Stimulated activated naive CD4-positive, alpha-beta T cell (primary cell): ENCODE data around the gene AXL.
"Not testable (repeated sequence)": the region's sequence is repeated elsewhere in the genome, so short reads cannot be mapped to it uniquely, and the experiment has no call there.

Experiments
- DNase-seq, 6 experiments: peaks; one replicate each; lab custom pipeline; 2025; lab: John Stamatoyannopoulos, UW

AXL gene

DNA sequence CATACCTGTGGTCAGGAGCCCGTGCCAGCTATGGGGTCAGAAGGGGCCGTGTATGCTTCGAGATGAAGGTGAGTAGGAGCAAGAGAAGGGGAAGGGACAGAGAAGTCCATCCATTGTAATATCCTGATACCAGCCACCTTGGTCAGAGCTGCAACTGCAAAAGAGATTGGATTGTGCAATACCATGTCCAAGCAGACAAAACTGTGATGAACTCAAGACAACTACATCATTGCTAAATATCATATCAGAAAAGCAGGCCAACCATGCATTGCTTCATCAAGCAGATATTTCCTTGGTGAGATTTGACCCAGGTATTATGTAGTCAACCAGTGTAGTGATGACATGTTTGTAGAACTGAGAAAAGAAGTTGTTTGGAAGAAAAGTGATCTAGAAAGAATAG lies 57.2 kb downstream of the AXL start:
- no peak for DNase-seq

DNA sequence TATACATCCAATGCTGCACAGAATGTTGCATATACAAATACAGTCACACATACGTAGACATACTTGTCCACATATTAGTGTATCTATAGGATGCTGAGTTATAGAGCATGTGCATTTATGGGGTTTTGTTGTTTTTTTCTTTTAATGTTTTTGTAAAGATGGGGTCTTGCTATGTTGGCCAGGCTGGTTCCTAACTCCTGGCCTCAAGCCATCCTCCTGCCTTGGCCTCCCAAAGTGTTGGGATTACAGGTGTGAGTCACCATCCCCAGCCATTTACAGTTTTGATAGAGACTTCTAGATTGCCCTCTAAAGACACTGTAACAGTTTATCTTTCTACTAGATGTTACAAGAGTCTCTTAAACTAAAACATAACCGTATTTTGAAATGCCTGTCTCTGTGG lies 59.5 kb downstream of the AXL start:
- DNase-seq, result no peak

DNA sequence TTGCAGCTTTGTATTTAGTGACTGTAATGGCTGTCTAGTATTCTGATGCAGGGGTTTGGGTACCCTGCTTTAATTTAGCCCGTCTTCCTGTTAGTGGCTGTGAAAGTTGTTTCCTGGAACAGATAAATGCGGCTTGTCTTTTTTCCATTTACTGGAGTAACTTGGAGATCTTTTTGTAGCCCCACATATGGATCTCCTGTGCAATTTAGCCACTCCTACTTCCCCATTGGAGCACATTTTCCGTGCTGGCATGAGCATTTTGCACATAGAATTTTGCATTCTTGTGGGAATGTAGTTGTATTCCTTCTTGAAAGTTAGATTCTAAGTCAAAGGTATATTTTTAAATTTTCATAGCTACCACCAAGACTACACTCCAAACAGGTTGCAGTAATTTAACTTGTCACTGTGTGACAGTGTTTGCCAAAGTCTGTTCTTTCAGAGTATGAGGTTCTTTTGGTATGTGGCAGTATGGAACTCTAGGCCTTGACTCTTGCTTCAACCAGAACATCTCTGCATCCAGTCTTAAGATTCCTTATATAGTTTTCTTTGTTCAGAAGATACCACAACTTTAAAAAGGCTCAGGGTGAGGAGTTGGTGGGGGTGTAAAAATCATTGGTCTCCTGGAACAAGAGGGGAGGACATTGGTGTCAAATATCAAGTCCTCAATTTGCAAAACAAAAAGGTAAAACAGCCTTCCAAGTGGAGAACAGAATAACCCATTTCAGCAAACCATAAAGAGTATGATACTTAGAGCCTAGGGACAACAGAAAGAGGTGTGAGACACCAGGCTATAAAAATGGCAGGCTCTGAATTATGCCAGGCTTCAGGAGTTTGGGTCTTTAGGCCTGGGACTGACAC lies 69.9 kb downstream of the AXL start:
- peak in 1 of 6 experiments; percentile 18 for DNase-seq

DNA sequence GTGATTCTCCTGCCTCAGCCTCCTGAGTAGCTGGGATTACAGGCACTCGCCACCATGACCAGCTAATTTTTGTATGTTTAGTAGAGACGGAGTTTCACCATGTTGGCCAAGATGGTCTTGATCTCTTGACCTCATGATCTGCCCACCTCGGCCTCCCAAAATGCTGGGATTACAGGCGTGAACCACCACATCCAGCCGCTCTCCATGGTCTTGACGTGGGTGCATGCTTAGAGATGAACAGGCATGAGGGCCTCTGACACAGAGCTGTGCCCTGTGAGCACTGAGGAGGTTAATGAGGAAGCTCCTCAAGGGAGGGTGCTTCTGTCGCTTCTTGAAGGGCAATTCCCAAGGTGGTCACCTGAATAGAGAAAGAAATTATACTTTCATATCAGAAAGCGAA lies 70.8 kb downstream of the AXL start:
- DNase-seq, result not testable (repeated sequence)

DNA sequence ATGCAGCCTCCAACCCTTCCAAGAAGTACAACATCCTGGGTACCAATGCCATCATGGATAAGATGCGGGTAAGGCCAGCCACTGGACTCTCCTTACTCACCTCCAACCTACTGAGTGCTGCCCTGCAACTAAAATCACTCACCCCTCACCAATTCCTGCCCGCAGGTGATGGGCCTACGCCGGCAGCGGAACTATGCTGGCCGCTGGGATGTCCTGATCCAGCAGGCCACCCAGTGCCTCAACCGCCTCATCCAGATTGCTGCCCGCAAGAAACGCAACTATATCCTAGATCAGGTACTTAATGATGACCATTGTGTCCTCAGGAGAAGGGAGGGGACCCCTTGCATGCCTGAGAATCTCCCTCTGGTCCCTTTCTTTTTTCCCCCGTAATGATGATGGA lies 75.4 kb downstream of the AXL start:
- no peak for DNase-seq

DNA sequence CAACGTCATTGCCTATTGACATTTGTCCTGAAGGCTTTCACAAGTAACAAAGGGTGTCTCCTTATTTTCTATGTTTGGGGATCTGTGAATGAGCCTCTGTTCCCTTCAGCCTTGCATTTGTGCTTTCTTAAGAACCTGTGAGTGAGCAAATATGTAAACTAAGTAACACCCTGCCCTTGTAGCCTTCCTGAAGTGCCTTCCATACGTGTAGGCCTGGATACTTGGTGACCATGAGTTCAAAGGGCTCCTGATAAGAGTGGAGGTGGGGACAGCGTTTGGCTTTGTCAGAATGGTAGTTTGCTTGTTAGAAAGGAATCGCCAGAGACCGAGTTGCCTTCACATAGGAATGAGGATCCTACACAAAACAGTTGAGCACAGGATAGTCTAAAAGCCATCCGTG lies 76.5 kb downstream of the AXL start:
- DNase-seq, result no peak

DNA sequence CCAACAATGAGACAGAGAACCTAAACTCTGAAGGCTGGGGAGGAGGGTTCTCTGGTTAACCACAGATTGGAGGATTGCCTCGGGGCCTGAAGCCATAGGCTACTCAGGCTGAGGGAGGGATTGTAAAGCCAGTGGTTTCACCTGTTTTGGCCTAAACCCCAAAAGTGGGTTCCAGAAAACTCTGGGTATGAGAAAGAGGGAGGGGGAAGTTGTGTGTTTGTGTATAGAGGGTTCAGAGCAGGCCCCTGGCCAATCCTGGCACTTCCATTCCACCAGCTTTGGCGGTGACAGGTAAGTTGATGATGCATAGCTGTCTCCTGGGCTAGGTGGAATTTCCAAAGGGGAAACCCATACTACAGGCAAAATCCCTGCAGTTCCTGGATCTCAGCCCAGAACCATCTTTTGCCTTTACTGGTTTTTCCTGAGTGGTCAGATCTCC lies 77.4 kb downstream of the AXL start:
- DNase-seq, result no peak

DNA sequence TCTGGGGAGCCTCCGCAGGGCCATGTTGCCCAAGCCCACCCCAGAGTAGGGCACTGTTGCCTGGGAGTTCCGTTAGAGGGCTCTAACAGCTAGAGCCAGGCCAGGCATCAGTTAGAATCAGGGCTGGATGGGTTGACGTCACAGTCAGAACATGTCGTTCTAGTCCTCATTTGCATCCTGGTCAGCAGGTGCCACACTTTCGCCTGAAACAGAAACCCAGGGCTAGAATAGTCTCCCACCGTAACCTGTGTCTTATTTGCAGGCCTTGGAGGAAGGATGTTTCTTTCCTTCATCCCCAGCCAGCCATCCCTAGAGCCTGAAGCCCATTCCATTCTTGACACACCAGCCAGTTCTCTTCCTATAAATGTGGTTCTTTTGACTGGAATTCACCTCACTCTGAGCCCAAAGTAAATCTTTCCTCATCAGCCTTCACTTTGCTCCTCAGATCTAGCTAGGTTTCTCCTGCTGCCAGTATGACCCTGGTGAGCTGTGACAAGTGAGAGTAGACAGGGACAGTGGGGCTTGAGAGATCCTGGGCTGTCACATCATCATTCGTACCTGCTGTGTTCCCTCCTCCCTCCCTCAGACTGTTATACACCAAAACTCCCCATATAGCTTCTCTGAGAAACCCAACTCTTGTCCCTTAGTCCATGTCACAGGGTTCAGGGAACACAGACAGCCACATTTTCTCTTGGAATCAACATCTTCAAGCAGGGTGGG lies 78.8 kb downstream of the AXL start:
- no peak for DNase-seq

DNA sequence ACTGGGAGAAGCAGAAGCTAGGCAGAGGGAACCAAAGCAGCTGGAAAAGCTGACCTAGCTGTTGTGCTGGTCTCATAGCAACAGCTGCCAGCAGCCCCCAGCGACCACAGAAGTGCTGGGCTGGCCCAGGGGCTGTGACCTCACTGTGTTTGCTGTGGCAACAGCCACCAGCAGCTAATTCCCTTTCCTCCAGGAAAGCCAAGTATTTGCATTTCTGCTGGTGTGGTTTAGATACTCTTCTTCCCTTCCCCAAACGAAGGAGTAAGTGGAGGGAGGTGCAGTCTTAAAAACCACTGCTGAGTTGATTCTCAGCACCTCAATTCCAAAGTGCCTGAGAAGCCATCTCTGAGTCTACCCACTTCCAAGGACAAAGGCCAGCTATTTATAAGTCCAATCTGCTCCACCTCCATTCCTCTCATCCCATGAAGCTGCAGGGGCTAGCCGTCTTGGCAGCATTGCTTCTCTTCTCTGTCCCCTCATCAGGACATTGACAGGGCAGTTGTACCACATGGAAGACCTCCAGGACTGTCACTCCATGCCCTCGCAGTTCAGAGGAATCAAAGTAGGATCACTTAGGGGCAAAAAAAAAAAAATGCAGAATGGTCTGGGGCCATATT lies 79.4 kb downstream of the AXL start:
- DNase-seq, result no peak

DNA sequence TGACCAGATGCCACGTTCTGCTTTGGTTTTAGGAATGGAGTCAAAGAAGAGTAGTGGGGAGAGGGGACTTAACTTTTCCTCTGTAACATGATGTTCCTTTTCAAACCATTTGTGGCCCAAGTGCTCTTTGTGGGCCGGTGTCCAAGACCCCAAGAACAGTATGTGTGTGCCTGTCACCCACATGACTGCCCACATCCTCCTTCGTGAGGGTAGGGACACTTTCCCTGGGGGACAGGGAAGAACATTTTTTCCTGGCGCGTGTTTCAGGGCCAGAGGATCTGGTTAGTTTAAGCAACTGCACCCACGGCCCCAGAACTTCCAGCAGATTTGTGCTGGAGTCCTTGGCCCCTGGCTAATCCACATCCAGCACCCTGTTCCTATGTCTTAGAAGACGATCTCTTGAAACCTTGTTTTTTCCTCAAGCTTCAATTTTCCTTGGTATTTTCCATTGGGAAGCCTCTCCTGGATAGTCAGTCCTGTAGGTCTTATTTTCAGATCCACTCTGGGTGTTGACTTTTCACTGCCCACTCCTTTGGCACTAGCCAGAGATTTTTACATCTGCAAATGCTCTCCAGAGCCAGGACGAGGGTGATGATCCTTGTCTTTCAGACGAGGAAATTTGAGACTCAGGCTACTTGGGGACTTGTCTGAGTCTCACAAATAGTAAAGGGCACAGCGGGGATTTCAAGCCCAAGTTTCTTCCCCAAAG lies 80.2 kb downstream of the AXL start:
- no peak for DNase-seq

DNA sequence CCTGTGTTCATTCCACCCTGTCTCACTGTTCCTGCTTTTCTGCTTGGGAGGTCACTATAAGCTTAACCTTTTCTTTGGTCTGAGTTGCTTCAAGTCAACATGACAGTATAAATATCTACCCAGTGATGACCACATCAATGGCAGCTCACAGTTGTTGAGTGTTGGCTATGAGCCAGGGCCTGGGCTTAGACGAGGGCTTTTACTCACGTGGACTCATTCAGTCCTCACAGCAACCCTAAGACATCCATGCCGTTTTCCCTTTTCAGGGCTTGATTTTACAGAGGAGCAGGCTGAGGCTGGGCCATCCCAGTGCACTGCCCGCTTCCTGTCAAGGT lies 80.7 kb downstream of the AXL start:
- DNase-seq, result peak in 4 of 6 experiments; percentile 20 to 49 (median 32)

DNA sequence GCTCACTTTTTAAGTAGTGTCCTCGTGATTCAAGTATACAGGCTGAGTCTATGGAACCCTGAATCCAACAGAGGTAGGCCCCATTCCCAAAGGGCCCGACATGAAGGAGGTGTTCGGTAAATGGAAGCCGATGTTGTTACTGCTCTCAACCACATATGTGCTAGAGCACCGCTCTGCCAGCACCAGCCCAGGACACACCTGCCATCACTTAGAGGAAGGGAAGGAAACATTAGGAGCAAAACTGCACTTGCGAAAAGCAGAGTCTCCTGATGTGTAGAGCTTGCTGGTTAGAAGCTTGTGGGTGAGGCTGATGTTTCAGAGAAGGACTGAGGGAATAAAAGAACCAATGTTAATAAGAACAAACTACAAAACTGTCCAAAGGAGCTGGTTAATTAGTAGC lies 81.5 kb downstream of the AXL start:
- no peak for DNase-seq

DNA sequence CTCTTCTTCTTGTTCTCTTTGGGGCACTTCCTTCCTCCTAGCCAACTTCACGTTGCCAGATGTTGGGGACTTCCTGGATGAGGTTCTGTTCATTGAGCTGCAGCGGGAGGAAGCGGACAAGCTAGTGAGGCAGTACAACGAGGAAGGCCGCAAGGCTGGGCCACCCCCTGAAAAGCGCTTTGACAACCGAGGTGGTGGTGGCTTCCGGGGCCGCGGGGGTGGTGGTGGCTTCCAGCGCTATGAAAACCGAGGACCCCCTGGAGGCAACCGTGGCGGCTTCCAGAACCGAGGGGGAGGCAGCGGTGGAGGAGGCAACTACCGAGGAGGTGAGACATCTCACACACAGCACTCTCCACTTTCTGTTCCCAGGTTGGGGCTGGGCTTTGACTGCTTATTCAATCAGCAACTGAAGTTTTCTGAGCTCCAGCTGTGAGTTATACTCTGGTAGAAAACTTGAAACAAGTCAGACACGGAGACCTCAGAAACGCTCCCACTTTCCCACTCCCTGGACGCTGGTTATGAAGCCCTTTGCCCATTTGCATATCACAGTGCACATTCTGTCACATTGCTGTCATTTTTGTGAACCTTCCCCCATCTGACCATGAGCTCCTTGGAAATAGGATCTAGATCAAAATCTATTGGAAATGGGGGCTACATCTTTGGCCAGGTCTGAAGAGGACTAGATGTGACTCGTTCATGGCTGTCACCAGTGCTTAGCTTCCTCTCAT lies 83.8 kb downstream of the AXL start:
- DNase-seq, result peak in 5 of 6 experiments; percentile 17 to 46 (median 23)

DNA sequence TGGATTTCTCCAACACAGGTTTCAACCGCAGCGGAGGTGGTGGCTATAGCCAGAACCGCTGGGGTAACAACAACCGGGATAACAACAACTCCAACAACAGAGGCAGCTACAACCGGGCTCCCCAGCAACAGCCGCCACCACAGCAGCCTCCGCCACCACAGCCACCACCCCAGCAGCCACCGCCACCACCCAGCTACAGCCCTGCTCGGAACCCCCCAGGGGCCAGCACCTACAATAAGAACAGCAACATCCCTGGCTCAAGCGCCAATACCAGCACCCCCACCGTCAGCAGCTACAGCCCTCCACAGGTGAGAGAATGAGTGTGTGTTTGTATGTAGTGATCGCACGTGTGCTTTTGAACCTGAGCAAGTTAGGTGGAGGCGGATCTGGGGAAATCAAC lies 84.9 kb downstream of the AXL start:
- DNase-seq, result no peak

DNA sequence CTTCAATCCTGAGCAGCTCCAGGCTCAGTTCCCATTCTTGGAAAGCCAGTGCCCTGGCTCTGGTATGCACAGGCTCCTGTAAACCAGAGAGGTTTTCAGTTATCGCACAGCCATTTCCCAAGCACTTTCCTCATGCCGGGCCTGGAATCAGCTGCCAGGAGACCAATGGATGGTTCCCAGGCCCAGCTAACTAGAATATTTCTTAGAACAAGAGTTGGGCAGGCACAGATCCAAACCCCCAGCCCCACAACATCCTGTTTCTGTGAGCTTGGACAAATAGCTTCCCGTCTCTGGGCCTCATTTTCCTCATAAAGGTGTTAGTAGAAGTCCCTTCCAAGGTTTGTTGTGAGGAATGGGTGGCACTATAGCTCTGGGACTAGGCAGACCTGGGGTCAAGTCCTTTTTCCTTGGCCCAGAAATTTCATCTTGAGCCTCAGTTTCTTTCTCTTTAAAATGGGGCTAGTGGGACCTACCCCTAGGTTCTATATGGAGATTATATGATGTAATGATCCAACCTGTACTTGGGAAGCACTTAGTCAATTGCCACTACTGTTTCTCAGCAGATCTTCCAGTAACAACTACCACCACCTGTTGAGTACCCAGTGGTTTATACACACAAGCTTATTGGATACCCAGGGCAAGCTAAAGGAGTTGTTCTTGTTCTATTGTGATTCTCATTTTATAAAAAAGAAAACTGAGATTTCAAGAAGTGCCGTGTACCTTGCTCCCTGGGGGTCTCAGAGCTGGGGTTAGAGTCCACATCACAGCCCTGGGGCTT lies 85.9 kb downstream of the AXL start:
- no peak for DNase-seq

DNA sequence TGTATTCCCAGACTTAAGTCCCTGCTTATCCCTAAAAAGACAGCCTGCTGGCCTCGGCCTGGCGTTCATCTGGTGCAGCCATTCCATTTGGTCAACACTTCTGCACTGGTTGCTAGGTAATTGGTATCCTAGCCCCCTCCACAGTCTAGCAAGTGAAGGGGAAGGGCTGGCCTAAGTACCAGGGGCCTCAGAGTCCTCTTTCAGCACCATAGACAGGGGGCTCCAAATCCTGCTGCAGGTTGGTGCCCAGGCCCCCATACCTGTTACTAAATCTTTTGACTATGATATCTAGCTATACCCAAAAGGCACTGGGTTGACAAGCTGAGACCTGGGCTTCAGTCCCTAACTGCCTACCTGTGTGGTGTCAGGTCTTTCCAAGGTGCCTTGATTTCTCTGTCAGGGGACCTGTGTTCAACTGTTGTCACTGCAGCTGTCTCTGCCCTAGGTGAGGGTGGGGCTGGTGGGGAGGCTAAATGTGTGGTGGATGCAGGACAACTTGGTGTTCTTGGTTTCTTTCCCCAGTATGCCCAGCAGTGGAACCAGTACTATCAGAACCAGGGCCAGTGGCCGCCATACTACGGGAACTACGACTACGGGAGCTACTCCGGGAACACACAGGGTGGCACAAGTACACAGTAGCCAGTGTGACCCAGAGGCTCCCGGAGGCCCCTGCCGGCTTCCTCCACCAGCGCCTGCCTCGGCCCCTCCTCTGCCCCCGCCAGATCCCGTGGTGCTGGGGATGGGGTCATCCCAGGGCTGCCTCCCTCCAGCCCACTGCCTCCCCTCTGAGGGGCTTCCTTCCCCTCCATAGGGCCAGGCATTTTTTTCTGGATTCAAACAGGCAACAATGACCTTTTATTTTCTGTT lies 87.1 kb downstream of the AXL start:
- no peak for DNase-seq

DNA sequence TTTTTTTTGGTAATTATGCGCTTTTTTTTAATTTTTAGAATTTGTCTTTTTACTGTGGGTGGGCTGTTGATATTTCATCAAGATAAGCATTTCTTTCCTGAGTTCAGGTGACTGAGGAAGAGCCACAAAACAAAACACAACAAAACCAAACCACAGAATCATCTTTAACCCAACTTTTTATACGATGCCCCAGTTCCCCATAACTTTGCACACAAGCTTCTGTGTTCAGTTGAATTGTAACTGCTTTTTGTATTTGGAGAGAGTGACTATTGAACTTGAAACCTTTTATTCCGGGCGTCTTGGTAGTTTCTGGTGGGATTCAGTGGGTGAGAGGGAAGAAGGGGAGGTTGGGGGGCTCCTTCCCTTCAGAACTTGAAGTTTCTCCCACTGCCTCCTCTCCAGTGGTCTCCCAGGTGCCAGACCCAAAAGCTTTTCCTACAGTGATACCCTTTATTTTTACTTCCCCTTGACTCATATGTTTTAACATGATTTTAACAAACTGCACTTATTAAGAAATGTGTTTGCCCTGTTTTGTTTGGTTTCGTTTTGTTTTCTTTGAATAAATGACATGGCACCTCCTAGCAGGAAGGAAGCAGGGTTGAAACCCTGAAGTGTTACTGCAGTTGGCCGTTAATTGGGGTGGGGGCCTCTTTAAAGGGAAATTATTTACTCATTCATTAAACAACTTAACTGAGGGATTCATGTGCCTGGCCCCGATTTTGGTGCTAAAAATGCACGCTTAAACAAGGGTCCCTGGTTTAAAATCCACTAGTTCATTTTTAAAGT lies 88.3 kb downstream of the AXL start:
- peak in 3 of 6 experiments; percentile 62 to 68 (median 62) for DNase-seq

DNA sequence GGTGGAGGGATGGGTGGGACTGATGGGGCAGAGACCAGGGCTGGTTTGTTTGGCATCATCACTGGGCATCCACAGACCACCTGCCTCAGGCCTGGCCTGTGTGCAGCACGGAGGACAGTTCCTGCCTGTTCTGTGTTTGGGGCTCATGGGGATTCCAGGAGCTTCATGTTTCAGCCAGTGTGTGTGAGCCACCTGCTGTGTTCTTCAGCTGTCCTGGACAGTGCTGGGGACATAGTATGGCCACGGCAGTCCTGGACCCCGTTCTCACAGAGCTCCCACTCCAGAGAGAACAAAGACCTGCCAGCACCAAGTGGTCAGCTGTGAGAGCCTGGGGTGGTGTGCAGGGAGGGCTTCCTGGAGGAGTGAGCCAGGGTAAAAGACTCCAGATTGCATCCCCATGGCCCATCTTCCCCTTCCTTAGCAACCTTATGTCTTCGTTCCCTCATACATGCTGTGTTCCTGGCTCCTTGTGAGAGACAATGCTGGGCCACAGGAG lies 89.0 kb downstream of the AXL start:
- no peak for DNase-seq
